PC-3 (cell line): Measurements from ENCODE around the gene ADGRD1. TPM values are rescaled to one million over a fixed set of nuclear protein-coding genes. Genes with fewer than 3 reads are reported as not detected.

Source experiments
- ATAC-seq: fragments of 200-7000 bp; cut with Tn5 transposase; 2 replicates; pipeline ENCODE4 v1.9.1; 2020; ENCODE audit warnings: mild to moderate bottlenecking, moderate library complexity
- BruUV-seq: library from RNA; stranded (reverse); fragments of 400-500 nt; replicated peaks from 2 replicates; lab custom pipeline; 2021; lab: Mats Ljungman, UMichigan
- CTCF ChIA-PET: fragments of 300-600 bp; sonication (Branson Sonifier 250); formaldehyde crosslinking; loops from one replicate; lab custom pipeline; 2022; ENCODE audit warnings: antibody characterized with exemption; lab: Charles Lee
- POLR2A ChIA-PET: fragments of 300-600 bp; sonication (Branson Sonifier 250); formaldehyde crosslinking; loops from one replicate; lab custom pipeline; 2022; ENCODE audit warnings: antibody characterized with exemption; ENCODE audit not compliant: unreplicated experiment; lab: Charles Lee
- DNase-seq: peaks from one replicate; pipeline ENCODE4 v3.0.0-alpha.2; 2015
- H2AFZ ChIP-seq: fragments of 300-600 bp; sonication (generic); 2 replicates; pipeline ENCODE4 v1.6.0; 2016; ENCODE audit warnings: antibody characterized with exemption, low read length
- H3F3A ChIP-seq: fragments of 300-600 bp; sonication (generic); one replicate; pipeline ENCODE4 v1.6.0; 2017; ENCODE audit warnings: antibody characterized with exemption, low read length, control low read depth, mild to moderate bottlenecking; ENCODE audit not compliant: unreplicated experiment
- H3K27ac ChIP-seq: fragments of 300-600 bp; sonication (generic); 2 replicates; pipeline ENCODE4 v1.5.1; 2016; ENCODE audit warnings: mild to moderate bottlenecking, low read length
- H3K27me3 ChIP-seq: fragments of 300-600 bp; sonication (generic); 2 replicates; pipeline ENCODE4 v1.6.1; 2016; ENCODE audit warnings: low read length, mixed read lengths
- H3K36me3 ChIP-seq: fragments of 300-600 bp; sonication (generic); 2 replicates; pipeline ENCODE4 v1.6.1; 2016; ENCODE audit warnings: low read depth, mixed run types, low read length, mixed read lengths
- H3K4me1 ChIP-seq: fragments of 300-600 bp; sonication (generic); 2 replicates; pipeline ENCODE4 v1.5.1; 2016; ENCODE audit warnings: low read length; ENCODE audit not compliant: insufficient read depth
- H3K4me2 ChIP-seq: fragments of 300-600 bp; sonication (generic); 2 replicates; pipeline ENCODE4 v1.6.0; 2016; ENCODE audit warnings: low read length
- H3K4me3 ChIP-seq: fragments of 300-600 bp; sonication (generic); 2 replicates; pipeline ENCODE4 v1.5.1; 2016; ENCODE audit warnings: mild to moderate bottlenecking, low read length, mixed read lengths
- H3K79me2 ChIP-seq: fragments of 300-600 bp; sonication (generic); 2 replicates; pipeline ENCODE4 v1.6.1; 2017; ENCODE audit warnings: low read length, mixed read lengths
- H3K9ac ChIP-seq: fragments of 300-600 bp; sonication (generic); 2 replicates; pipeline ENCODE4 v1.6.0; 2016; ENCODE audit warnings: mild to moderate bottlenecking, low read length
- H3K9me2 ChIP-seq: fragments of 300-600 bp; sonication (generic); replicated peaks from 2 replicates; pipeline ENCODE4 v1.6.1; 2016; ENCODE audit warnings: mixed run types, low read length, mixed read lengths
- H3K9me3 ChIP-seq: fragments of 300-600 bp; sonication (generic); 2 replicates; pipeline ENCODE4 v1.6.1; 2016; ENCODE audit warnings: low read length, mixed read lengths
- H4K20me1 ChIP-seq: fragments of 300-600 bp; sonication (generic); 2 replicates; pipeline ENCODE4 v1.6.1; 2016; ENCODE audit warnings: low read length, mixed read lengths
- EZH2 ChIP-seq: fragments of 300-600 bp; sonication (generic); IDR thresholded peaks from one replicate; pipeline ENCODE4 v1.6.1; 2017; ENCODE audit warnings: antibody characterized with exemption, mild to moderate bottlenecking, low read length; ENCODE audit not compliant: unreplicated experiment
- EZH2phosphoT487 ChIP-seq: fragments of 300-600 bp; sonication (generic); IDR thresholded peaks from 2 replicates; pipeline ENCODE4 v1.6.1; 2018; ENCODE audit warnings: mild to moderate bottlenecking, antibody characterized with exemption, low read length, borderline replicate concordance
- intact Hi-C: fragments of 100-400 bp; cut with micrococcal nuclease; formaldehyde crosslinking; loops from 2 replicates; pipeline ENCODE4 v1.9.0; 2023
- total RNA-seq: library from RNA; depleted of rRNA; stranded (reverse); fragments of >200 nt; gene quantifications from 2 replicates; pipeline ENCODE4 v1.2.3, GENCODE V29; 2014
- TF ChIP-seq, protein P1 (sequence below): fragments of 300-600 bp; sonication (generic); conservative IDR thresholded peaks from 2 replicates; pipeline ENCODE4 v1.5.1; 2017; ENCODE audit warnings: antibody characterized with exemption, low read depth, mild to moderate bottlenecking, low read length

The ADGRD1 gene
- total RNA-seq, 1 experiment from 2014 or later = 0.18 TPM

DNA sequence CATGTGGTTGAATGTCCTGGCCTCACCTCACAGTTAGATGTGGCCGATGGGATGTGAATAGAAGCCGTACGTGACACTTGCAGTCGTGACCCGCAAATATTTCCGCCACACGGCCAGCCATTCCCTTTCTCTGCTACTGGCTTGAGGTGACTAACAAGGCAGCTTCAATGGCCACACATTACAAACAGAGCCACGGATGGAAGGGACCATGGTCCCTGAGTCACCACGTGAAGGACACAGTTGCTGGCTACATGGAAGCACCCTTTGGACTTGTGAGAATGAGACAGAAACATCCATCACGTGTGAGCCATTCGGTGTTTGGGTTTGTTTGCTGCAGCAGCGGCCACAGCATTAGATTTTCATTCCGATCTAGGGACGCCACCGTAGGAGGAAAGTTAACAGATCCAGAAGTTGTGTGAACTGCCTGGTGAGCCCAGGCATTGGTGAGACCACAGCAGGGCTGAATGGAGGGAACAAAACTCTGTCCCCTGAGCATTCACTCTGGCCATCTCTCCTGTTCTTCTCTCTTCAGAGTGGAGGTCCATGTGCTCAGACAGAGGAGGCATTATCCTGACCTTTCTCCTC lies 33.5 kb upstream of the ADGRD1 start:
- Histone ChIP-seq H3K9me3 (no peaks in the 10 kb centered on the region), H3K36me3 (no peaks in the 10 kb centered on the region), H3K27ac (no peak overlapping the region), H2AFZ (no peak overlapping the region), H3K4me2 (no peak overlapping the region), H3K79me2 (no peaks in the 10 kb centered on the region), H3F3A (no peaks in the 10 kb centered on the region), H3K27me3 (peaks cover 97% of the 10 kb centered on the region), H3K4me1 (no peaks in the 10 kb centered on the region), H4K20me1 (no peaks in the 10 kb centered on the region), H3K9ac (no peak overlapping the region), H3K9me2 (no peaks in the 10 kb centered on the region), H3K4me3 (no peak overlapping the region)
- no peak for ATAC-seq
- no peak for DNase-seq
- CTCF ChIA-PET = no interaction called here
- intact Hi-C loops = no loop called here
- no TSS peak for BruUV-seq
- TF ChIP-seq EZH2phosphoT487 = no peak
- no peak for TF ChIP-seq EZH2
- TF ChIP-seq, protein P1, sequence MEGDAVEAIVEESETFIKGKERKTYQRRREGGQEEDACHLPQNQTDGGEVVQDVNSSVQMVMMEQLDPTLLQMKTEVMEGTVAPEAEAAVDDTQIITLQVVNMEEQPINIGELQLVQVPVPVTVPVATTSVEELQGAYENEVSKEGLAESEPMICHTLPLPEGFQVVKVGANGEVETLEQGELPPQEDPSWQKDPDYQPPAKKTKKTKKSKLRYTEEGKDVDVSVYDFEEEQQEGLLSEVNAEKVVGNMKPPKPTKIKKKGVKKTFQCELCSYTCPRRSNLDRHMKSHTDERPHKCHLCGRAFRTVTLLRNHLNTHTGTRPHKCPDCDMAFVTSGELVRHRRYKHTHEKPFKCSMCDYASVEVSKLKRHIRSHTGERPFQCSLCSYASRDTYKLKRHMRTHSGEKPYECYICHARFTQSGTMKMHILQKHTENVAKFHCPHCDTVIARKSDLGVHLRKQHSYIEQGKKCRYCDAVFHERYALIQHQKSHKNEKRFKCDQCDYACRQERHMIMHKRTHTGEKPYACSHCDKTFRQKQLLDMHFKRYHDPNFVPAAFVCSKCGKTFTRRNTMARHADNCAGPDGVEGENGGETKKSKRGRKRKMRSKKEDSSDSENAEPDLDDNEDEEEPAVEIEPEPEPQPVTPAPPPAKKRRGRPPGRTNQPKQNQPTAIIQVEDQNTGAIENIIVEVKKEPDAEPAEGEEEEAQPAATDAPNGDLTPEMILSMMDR = no peak
- POLR2A ChIA-PET = no interaction called here

DNA sequence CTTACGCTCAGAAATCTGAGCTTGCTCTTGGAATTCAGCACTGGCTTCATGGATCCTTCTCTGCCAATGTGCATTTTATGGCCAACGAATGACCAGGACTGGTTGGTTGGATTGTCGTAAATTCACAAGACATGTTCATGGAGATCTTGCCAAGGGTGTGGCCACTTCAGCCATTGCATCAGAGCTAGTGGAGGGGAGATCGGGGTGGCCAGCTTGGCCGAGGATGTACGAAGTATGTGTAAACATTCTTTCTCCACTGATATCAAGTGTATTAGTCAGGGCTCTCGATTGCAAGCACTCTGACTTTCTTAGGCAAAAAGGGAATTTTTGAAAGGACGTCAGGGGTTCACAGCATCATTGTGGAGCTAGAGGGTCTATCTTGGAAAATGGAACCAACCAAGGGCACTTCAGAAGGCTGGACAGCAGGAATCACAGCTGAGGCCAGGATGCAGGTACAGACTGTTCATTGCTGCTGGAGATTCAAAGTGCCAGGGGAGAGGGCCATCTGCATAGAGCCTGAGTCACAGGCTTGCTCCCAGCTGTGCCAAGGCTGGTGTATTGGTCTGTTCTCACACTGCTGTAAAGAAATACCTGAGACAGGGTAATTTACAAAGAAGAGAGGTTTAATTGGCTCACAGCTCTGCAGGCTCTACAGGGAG lies 32.9 kb upstream of the ADGRD1 start:
- POLR2A ChIA-PET = no interaction called here
- TF ChIP-seq EZH2phosphoT487 (no peak), EZH2 (no peak)
- TF ChIP-seq, protein P1 = no peak
- H3K9me3 ChIP-seq = no peaks in the 10 kb centered on the region
- intact Hi-C loops = no loop called here
- H3K36me3 ChIP-seq = no peaks in the 10 kb centered on the region
- no peak overlapping the region for H2AFZ ChIP-seq
- no peaks in the 10 kb centered on the region for H3K79me2 ChIP-seq
- peaks cover 98% of the 10 kb centered on the region for H3K27me3 ChIP-seq
- H3K9me2 ChIP-seq = no peaks in the 10 kb centered on the region
- H3K4me3 ChIP-seq = no peak overlapping the region
- no peak for DNase-seq
- H3K9ac ChIP-seq = no peak overlapping the region
- H3K4me1 ChIP-seq = no peaks in the 10 kb centered on the region
- H3K4me2 ChIP-seq = no peak overlapping the region
- H3F3A ChIP-seq = no peaks in the 10 kb centered on the region
- H3K27ac ChIP-seq = no peak overlapping the region
- ATAC-seq = no peak
- BruUV-seq = no TSS peak
- H4K20me1 ChIP-seq = no peaks in the 10 kb centered on the region
- CTCF ChIA-PET = no interaction called here

DNA sequence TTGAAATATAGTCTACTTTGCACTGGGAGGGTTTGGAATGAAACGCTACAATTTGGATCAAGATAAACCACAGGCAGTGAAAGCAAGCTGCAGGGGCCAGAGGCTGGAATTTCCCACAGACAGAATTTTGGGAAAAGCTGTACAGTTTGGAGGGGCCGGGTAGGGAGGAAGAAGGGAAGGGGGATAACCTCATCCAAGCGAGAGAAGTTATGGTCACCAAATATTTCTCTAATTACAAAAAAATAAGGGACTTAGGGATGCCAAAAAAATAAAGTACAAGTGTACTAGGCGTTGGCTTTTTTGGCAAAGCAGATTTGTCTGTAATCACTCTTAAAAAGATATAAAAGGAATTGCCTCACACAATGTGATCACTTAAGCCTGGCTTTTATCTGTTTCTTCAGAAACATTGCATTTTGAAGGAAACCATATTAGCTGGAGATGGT lies 31.2 kb upstream of the ADGRD1 start:
- ChIA-PET POLR2A (no interaction called here), CTCF (no interaction called here)
- no peak overlapping the region for H3K9ac ChIP-seq
- H3F3A ChIP-seq = no peaks in the 10 kb centered on the region
- H3K4me1 ChIP-seq = no peaks in the 10 kb centered on the region
- intact Hi-C loops = no loop called here
- no peaks in the 10 kb centered on the region for H3K9me2 ChIP-seq
- H2AFZ ChIP-seq = no peak overlapping the region
- no peak overlapping the region for H3K27ac ChIP-seq
- DNase-seq (no peak), ATAC-seq (no peak)
- H3K4me3 ChIP-seq = no peak overlapping the region
- H3K79me2 ChIP-seq = no peaks in the 10 kb centered on the region
- no peaks in the 10 kb centered on the region for H4K20me1 ChIP-seq
- peaks cover 97% of the 10 kb centered on the region for H3K27me3 ChIP-seq
- TF ChIP-seq EZH2phosphoT487 (no peak), EZH2 (peak; percentile 26)
- BruUV-seq = no TSS peak
- H3K36me3 ChIP-seq = no peaks in the 10 kb centered on the region
- H3K9me3 ChIP-seq = no peaks in the 10 kb centered on the region
- H3K4me2 ChIP-seq = no peak overlapping the region
